SH-SY5Y (cell line): ENCODE results near the gene ARHGAP6.

ENCODE experiments used
- GATA2 ChIP-seq: IDR thresholded peaks from 2 replicates; pipeline ENCODE4 v1.6.1; 2011; ENCODE audit warnings: mild to moderate bottlenecking, low read depth, low read length
- GATA3 ChIP-seq: IDR thresholded peaks from 2 replicates; pipeline ENCODE4 v1.6.1; 2011; ENCODE audit warnings: low read depth, mild to moderate bottlenecking, low read length, moderate library complexity

GRCh38 chrX:11328134-11328533, 337.6 kb downstream of the ARHGAP6 start:
- TF ChIP-seq GATA3, result no peak
- no peak for TF ChIP-seq GATA2
